GM18858 (cell line): ENCODE measurements around the gene WNT8A.

Experiments
- ATAC-seq: cut with Tn5 transposase; IDR thresholded peaks from one replicate; pipeline ENCODE4 v1.9.1; 2021; ENCODE audit not compliant: unreplicated experiment

Gene WNT8A

GRCh38 chr5:138139781-138140090 lies 55.9 kb downstream of the WNT8A start:
- no peak for ATAC-seq

GRCh38 chr5:138140268-138140667 lies 56.4 kb downstream of the WNT8A start:
- ATAC-seq, result no peak
